ENCODE results near the gene NT5DC4. TPM values are rescaled to one million over a fixed set of nuclear protein-coding genes. Genes with fewer than 3 reads are reported as not detected.

NT5DC4 gene
- total RNA-seq, 1 donor, result not detected

- H3K9me3 ChIP-seq (ENCODE audit: low read depth, low read length), result no peaks in the 10 kb centered on the region
- H3K36me3 ChIP-seq (ENCODE audit: insufficient read depth, low read length), result no peaks in the 10 kb centered on the region
- no peaks in the 10 kb centered on the region for H3K79me2 ChIP-seq (ENCODE audit: insufficient read depth, low read length)
- peak; percentile 88 for DNase-seq (ENCODE audit: insufficient read length, low spot score, missing footprints)
- no peaks in the 10 kb centered on the region for H3K27me3 ChIP-seq (ENCODE audit: insufficient read depth, low read length)
- no peak overlapping the region for H3K4me2 ChIP-seq (ENCODE audit: insufficient read depth, low read length)
- TF ChIP-seq CTCF (IDR thresholded peaks at IDR 0.05; ENCODE audit: extremely low read depth, low read depth, low read length), result no peak
- peak overlapping the region; percentile 68 for H2AFZ ChIP-seq (ENCODE audit: low read length)
- H3K4me1 ChIP-seq (ENCODE audit: insufficient read depth, low read length), result peaks cover 32% of the 10 kb centered on the region
- H3K4me3 ChIP-seq (ENCODE audit: insufficient read depth, low read length), result no peak overlapping the region
- no peak overlapping the region for H3K27ac ChIP-seq (ENCODE audit: low read depth, low read length)
- no peaks in the 10 kb centered on the region for H4K20me1 ChIP-seq (ENCODE audit: insufficient read depth, low read length)
Observed at GRCh38 chr2:112688086-112688880, 32.5 kb upstream of the NT5DC4 start.

GRCh38 chr2:112690853-112691401, 29.9 kb upstream of the NT5DC4 start:
- H3K36me3 ChIP-seq (ENCODE audit: insufficient read depth, low read length), result no peaks in the 10 kb centered on the region
- H3K4me2 ChIP-seq (ENCODE audit: insufficient read depth, low read length), result peak overlapping the region; percentile 52
- no peaks in the 10 kb centered on the region for H3K79me2 ChIP-seq (ENCODE audit: insufficient read depth, low read length)
- peak; percentile 88 for DNase-seq (ENCODE audit: insufficient read length, low spot score, missing footprints)
- peak overlapping the region; percentile 41 for H3K4me3 ChIP-seq (ENCODE audit: insufficient read depth, low read length)
- peak overlapping the region; percentile 95 for H3K27ac ChIP-seq (ENCODE audit: low read depth, low read length)
- H2AFZ ChIP-seq (ENCODE audit: low read length), result peak overlapping the region; percentile 80
- H4K20me1 ChIP-seq (ENCODE audit: insufficient read depth, low read length), result no peaks in the 10 kb centered on the region
- no peaks in the 10 kb centered on the region for H3K9me3 ChIP-seq (ENCODE audit: low read depth, low read length)
- H3K4me1 ChIP-seq (ENCODE audit: insufficient read depth, low read length), result peaks cover 32% of the 10 kb centered on the region
- peak; percentile 54 for TF ChIP-seq CTCF (IDR thresholded peaks at IDR 0.05; ENCODE audit: extremely low read depth, low read depth, low read length)
- no peaks in the 10 kb centered on the region for H3K27me3 ChIP-seq (ENCODE audit: insufficient read depth, low read length)

GRCh38 chr2:112691881-112692281, 28.9 kb upstream of the NT5DC4 start:
- peaks cover 32% of the 10 kb centered on the region for H3K4me1 ChIP-seq (ENCODE audit: insufficient read depth, low read length)
- H4K20me1 ChIP-seq (ENCODE audit: insufficient read depth, low read length), result no peaks in the 10 kb centered on the region
- no peaks in the 10 kb centered on the region for H3K36me3 ChIP-seq (ENCODE audit: insufficient read depth, low read length)
- no peak for TF ChIP-seq CTCF (IDR thresholded peaks at IDR 0.05; ENCODE audit: extremely low read depth, low read depth, low read length)
- no peaks in the 10 kb centered on the region for H3K27me3 ChIP-seq (ENCODE audit: insufficient read depth, low read length)
- peak overlapping the region; percentile 55 for H3K4me2 ChIP-seq (ENCODE audit: insufficient read depth, low read length)
- no peaks in the 10 kb centered on the region for H3K9me3 ChIP-seq (ENCODE audit: low read depth, low read length)
- H2AFZ ChIP-seq (ENCODE audit: low read length), result no peak overlapping the region
- H3K27ac ChIP-seq (ENCODE audit: low read depth, low read length), result peak overlapping the region; percentile 95
- no peak overlapping the region for H3K4me3 ChIP-seq (ENCODE audit: insufficient read depth, low read length)
- H3K79me2 ChIP-seq (ENCODE audit: insufficient read depth, low read length), result no peaks in the 10 kb centered on the region
- no peak for DNase-seq (ENCODE audit: insufficient read length, low spot score, missing footprints)

- peak overlapping the region; percentile 55 for H3K4me2 ChIP-seq (ENCODE audit: insufficient read depth, low read length)
- H3K9me3 ChIP-seq (ENCODE audit: low read depth, low read length), result no peaks in the 10 kb centered on the region
- H3K4me3 ChIP-seq (ENCODE audit: insufficient read depth, low read length), result peak overlapping the region; percentile 30
- no peaks in the 10 kb centered on the region for H4K20me1 ChIP-seq (ENCODE audit: insufficient read depth, low read length)
- H3K27me3 ChIP-seq (ENCODE audit: insufficient read depth, low read length), result no peaks in the 10 kb centered on the region
- H3K79me2 ChIP-seq (ENCODE audit: insufficient read depth, low read length), result no peaks in the 10 kb centered on the region
- H3K36me3 ChIP-seq (ENCODE audit: insufficient read depth, low read length), result no peaks in the 10 kb centered on the region
- no peak for TF ChIP-seq CTCF (IDR thresholded peaks at IDR 0.05; ENCODE audit: extremely low read depth, low read depth, low read length)
- peaks cover 32% of the 10 kb centered on the region for H3K4me1 ChIP-seq (ENCODE audit: insufficient read depth, low read length)
- DNase-seq (ENCODE audit: insufficient read length, low spot score, missing footprints), result peak; percentile 88
- H3K27ac ChIP-seq (ENCODE audit: low read depth, low read length), result peak overlapping the region; percentile 95
- peak overlapping the region; percentile 53 for H2AFZ ChIP-seq (ENCODE audit: low read length)
Observed at GRCh38 chr2:112692495-112692911, 28.3 kb upstream of the NT5DC4 start.

All from osteoblast (primary cell).